HG03039 (cell line): Measurements from ENCODE around the gene ABLIM1.
A peak's percentile ranks its signal among the peaks of the same experiment; 100 is the strongest.

Source experiments
- ATAC-seq: cut with Tn5 transposase; IDR thresholded peaks from one replicate; pipeline ENCODE4 v1.9.1; 2021; ENCODE audit warnings: mild to moderate bottlenecking, moderate library complexity; ENCODE audit not compliant: unreplicated experiment

The ABLIM1 gene

DNA sequence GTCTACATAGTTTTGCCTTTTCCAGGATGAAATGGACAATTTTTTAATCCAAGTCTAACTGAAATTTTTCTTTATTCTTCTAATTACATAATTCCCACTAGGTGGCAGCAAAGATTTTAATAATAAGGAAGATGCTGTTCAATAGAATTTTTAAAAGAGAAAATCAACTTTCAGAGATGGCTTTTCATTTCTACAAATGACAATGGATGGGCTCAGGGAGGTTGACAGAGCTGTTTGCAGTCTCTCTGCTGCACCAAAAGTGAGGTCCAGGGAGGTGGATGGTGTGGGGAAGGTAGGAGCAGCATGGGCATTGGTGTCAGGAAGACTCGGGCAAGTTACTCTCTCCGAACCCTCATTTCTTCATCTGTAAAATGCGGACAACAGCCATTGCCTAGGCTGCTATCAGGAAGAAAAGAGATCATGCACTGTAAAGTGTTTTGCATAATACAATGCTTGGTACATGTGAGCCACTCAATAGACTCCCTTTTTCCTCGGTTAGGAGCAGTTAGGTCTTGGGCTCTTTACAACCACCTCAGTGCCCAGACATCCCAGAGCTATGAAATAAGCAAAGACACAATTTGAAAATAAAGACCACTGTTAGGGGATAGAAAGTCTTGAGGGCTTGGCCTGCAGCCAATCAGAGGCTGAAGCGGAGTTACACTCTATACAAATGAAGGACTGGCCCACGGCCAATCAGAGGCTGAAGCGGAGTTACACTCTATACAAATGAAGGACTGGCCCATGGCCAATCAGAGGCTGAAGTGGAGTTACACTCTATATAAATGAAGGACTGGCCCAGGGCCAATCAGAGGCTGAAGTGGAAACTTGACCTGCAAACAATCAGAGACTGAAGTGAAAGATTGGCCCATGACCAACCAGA, 107.1 kb downstream of the ABLIM1 start:
- no peak for ATAC-seq

DNA sequence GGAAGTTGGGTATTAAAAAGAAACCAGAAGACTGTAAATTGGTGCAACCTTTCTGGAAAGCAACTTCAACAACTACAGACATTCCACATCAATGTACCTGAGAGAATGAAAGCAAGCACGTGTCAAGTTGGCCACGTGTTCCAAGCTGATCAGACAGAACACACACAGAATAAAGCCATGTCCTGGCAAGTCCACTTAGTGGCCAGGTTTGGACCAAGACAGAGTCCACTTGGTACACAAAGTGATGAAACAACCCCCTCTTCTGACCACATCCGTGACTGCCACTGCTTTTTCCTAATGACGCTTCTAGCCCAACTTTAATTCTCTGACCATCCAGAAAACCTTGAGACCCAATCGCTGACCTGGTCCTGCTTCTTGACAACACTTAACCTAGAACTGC, 109.4 kb downstream of the ABLIM1 start:
- ATAC-seq, result no peak

DNA sequence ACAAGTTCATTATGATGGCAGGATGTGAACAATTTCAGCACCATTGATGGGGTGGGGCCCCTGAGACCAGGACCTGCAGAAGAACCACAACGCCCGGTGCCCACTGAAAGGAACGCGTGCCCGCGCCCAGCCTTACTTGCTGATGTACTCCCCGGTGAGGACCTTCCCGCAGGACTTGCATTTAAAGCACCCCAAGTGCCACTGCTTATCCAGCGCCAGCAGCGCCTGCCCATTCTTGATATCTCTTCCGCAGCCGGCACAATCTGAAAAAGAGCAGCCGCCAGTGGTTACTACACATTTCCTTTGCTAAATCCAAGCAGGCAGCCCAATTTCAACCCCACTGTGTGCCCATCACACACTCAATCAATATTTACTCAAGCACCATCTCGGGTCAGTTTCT, 110.6 kb downstream of the ABLIM1 start:
- no peak for ATAC-seq

DNA sequence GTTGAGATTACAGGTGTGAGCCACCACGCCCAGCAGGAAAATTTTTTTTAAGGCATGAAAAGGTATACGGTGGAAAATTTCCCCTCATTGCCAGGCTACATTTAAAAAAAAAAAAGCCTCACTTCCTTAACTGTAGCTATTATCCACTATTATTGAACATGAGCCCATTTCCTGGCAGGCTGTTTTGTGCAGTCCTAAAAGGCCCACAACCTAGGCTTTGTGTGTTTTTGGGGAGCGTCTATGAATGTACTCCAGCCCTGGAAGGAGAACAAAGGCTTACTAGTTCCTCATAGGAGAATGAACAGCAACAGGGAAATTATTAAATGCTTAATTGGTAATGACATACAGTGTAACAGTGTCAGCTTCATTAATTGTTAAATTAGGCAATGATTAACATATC, 111.0 kb downstream of the ABLIM1 start:
- ATAC-seq, result no peak

DNA sequence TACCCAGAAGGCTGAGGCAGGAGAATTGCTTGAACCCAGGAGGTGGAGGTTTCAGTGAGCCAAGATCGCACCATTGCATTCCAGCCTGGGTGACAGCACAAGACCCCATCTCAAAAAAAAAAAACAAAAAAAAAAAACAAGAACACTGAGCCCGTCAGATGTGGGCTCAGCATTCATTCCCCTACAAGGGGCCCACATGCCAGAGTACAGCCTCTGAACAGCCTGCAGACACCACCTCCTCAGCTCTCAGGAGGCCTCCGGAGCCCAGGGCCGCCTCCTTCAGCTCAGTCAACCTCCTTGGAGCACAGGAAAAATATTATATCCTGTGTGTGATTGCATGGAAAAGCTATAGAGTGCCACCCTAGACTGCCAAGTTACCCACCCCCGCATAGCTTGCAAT, 112.3 kb downstream of the ABLIM1 start:
- no peak for ATAC-seq

DNA sequence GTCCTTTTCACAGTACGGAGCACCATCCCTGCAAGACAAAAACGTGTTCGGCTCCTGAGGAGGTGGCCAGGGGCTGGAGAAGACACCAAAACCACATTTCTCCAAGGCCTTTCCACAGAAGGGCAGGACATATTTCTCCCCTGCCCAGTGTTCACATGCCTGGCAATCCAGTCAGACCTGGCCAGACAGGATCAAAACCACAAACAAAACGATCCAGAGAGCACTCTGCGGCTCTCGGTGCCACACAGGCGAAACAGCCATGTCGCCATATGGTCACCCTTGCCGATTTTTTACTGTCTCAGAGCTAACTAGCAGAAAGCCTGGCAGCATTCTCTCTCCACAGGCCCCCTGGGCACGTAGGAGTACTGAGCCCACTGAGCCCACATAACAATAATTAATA, 113.0 kb downstream of the ABLIM1 start:
- no peak for ATAC-seq

DNA sequence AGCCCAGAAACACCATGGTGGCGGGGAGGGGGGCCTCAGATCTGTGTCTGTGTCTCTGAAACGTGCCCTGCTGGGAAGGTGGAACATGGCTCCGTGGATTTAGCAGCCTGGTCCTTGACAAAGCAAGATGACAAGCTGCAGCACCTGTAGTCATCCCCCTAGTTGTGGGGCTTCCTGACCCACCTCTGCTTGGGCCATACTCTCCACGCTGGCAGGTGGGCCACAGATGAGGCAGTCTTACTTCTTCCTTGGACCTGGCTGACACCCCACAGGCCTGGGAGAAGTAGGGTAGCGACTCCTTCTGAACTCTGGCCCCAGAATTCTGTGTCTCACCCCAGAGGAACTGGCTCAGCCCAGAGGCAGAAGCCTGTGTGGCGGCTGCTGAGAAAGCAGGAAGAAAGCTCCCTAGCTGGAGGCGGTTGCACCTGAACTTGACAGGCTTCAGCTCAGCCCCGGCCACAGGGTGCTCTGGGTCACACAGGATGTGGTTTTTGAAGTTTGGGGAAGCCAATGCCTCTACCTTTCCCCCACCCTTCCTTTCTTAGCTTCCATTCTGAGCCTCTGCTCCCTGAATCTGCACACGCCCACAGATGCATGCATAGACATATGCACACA, 113.9 kb downstream of the ABLIM1 start:
- ATAC-seq, result peak; percentile 89

DNA sequence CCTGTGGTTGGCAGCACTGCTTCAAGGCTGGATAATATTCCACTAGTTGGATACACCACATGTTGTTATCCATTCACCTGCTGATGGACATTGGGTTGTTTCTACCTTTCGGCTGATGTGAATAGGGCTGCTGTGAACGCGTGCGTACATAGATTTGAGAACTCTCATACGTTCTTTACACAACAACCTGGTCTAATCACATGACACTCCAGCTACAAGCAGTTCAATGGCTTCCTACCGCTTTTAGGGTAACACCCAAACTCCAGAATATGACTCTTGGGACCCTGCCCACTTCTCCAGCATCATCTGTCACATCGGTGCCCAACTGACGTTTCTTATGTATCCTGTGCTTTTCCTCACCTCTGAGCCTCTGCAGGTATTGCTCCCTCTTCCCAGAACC, 114.6 kb downstream of the ABLIM1 start:
- ATAC-seq, result no peak

DNA sequence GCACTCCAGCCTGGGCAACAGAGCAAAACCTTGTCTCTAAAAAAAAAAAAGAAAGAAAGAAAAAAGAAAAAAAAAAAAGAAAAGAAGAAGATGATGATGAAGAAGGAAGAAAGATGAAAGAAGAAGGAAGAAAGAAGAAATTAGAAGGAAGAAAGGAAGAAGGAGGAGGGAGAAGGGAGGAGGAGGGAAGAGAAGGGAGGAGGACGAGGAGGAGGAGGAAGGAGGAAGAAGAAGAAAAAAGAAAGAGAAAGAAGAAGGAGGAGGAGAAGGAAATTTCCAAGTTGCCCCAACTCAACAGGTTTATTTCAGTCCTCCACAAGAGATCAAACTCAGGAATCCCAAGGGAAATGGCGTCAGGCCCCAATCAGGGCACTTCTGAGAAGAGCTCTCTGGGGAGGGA, 115.7 kb downstream of the ABLIM1 start:
- ATAC-seq, result no peak

DNA sequence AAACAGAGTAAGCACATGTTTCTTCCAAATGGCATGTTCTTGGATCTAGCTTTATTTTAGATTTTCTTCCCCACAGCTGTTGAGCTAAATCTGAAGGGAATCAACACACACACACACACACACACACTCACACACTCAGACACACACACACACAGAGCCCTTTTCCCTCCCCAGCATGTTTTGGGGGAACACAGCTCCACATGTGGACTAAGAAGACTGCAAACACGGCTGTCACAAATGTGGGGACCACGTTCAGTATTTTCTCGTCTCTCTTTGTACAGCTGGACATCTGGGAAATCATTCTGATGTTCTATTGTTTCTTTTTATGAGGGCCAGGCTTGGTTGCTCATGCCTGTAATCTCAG, 116.3 kb downstream of the ABLIM1 start:
- ATAC-seq, result no peak

DNA sequence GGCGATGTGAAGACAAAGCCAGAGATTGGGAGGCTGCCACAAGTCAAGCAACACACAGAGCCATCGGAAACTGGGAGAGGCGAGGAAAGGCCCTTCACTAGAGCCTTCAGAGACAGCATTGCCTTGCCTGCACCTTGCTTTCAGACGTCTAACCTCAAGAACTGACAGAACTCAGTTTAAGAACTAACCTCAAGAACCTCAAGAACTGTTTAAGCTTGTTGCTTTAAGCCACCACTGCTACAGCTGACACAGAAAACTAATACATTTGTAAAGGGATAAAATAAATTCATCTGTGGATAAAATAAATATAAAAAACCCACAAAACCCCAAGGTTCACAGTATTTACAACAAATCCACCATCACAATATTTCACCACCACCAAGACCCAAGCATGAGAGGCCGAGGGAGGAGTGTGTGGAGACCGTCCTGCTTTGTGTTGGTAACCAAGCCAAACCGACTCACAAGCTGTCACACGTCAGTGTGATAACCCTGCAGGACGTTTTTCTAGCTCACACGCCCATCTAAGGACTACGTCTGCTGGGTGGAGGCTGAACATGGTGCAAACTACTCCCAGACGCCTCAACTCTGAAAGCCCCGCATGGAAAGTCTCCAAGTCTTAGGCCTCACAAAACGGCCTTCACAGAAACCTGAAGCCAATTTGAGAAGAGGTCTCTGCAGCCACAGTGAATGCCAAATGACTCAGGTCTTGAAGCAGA, 116.8 kb downstream of the ABLIM1 start:
- ATAC-seq, result no peak

DNA sequence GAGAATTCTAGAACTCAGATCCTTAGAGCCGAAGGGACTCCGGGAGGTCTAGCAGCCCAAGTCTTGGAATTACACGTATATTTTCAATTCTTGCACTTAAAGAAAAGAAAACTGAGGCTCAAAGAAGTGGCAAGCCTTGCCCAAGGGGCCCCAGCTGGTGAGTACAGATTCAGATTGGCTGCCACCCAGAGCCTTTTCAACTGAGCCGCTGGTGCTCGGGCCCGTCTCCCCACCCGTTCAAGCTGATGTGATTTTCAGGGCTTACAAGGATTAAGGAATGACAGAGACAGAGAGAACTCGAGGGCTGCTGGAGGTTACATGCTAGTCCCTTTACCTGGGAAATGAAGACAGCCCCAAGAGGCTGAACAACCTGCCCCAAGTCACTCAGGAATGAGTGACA, 117.8 kb downstream of the ABLIM1 start:
- no peak for ATAC-seq

DNA sequence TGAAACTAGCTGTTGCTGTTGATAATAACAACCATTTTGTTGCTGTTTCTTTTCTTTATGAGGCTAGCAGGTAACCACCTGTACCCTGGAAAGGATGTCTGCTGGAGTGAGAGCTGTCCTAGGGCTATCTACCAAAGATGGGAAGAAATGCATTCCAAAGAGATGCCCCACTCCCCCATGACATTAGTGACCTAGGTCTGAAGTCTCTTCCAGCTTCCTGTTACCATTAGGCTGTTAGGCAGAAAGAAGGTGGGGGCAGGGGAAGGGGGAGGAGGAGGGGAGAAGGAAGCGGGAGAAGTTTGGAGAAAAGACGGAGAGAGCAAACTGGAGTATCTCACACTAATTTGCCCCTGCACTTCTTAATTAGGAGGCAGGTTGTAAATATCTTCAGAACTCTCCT, 118.5 kb downstream of the ABLIM1 start:
- ATAC-seq, result no peak

DNA sequence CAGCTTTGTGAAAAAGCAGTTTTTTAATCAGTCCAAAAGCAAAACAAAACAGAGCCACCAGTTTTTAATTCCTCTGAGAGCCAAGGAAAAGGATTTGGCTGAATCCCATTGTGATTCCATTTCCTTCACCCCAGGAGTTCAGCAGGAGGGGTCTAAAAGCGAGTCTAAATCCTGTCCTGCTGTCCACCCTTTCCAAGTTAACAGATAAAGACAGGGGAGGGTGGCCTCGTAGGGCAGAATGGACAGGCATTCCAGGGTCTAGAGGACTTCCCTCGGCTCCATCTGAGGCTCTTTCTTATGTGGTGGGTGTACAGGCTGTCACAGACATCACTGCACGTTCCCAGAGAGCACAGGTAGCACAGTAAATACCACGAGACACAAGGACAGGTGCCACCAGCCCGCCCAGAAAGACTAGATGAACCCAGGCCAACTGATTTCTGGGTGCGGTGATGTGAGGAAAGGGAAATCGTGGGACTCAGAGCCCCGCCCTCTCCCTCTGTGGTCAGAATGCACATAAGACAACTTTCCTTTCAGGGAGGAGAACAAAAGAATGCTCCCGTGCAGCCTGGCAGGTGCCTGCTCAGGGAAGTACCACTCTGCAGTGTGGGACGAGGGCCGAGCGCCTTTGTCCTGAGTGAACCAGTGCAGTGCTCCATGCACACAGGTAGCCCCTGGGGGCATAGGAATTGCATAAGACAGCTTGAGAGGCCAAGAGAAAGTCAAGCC, 119.7 kb downstream of the ABLIM1 start:
- no peak for ATAC-seq

DNA sequence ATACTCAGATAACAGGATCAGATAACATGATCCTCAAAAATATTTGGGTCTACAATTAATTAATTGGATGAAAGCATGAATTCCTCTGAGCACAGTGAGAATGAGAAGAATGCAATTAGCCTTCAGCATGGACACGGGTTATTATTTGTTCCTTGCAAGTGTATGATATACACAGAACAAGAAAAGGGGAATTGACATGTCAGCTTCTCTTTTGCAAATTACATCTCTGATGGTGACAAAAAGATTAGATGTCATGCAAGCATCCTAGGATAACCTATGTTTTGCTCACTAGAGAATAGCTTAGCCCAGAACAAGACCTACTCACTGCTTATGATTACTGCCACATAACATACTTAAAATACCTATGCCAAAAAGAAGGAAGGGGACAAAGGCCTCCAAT, 120.3 kb downstream of the ABLIM1 start:
- ATAC-seq, result no peak

DNA sequence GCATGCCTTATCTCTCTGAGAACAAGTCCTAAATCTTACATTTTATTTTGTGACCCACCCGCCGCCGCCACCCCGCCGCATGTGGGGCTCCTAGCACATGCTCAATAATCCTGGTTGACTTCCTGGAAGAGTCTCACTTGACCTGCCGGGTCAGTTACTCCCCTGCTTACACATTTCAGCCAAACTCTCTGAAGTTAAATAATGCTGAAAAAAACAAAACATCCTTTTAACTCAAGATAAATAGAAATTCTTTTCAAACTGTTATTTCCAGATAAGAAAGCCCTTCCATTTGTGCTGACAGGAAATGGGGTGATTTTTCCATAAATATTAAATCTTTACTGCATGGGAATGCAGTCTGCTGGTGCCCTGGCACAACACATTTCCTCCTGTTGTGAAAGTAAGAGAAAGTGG, 123.5 kb downstream of the ABLIM1 start:
- ATAC-seq, result no peak

DNA sequence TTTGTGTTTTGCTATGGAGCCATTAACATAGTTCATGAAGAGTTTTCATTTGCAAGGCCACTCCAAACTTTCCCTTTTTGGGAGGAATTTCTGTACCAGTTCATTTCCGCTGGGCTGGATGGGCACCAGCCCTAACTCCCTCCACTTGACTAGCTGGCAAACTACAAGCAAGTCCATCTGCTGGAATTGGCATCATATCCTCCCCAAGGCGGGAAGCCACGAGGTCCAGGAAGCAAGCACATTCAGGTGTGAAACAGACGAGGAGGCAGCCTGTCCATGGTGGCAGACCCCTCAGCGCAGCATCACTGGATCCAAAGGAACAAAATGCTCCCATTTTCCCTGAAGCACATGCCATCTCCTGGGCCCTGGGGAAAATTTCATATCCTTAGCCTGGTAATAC, 125.8 kb downstream of the ABLIM1 start:
- ATAC-seq, result no peak

DNA sequence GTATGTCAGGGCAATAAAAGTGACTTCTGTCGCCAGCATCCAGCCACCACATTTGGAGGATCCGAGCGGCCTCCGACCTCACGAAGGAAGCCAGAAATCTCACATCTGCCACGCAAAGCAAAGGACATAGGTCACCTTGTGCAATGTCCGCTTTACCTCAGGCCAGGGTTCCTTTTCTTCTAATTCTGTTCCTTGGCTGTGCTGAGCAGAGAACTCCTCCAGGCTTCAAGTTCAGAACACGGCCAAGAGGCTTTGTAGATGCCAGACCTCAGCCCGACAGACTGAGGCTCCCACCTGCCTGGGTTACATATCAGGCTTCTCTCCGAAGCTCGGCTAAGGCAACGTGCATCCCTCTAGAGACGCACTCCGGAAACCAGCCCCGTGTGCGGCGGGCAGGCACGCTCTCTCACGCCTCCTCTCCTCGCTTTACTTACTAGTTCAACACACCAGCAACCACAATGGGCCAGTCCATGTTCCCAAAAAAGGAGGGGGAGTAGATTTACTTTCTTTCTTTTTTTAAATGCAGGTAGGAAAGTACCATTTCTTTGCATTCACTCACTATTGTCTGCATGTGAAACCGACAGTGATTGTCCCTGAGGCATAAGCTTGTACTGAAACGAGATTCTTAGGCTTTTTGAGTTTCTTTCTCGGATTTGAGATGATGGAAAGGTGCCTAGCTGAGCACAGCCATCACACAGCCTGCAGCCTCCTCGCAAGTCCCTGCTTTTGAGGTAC, 131.4 kb downstream of the ABLIM1 start:
- peak; percentile 96 for ATAC-seq

DNA sequence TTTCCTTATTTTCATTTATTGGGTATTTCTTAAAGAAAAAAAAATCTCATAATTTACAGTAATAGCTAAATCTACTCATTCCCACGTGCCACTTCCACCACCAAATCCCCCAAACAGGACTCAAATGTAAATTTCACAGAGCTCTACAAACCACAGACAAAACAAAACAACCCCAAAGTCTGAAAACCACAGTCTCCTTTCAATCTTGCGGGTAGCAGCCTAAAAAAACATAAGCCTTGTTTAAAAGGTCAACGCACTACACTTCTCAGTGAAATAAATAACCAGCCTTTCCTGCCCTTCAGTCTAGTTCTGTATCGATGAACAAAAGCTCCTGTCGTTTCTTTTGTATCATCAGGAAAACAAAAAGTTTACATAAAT, 132.0 kb downstream of the ABLIM1 start:
- ATAC-seq, result peak; percentile 43

DNA sequence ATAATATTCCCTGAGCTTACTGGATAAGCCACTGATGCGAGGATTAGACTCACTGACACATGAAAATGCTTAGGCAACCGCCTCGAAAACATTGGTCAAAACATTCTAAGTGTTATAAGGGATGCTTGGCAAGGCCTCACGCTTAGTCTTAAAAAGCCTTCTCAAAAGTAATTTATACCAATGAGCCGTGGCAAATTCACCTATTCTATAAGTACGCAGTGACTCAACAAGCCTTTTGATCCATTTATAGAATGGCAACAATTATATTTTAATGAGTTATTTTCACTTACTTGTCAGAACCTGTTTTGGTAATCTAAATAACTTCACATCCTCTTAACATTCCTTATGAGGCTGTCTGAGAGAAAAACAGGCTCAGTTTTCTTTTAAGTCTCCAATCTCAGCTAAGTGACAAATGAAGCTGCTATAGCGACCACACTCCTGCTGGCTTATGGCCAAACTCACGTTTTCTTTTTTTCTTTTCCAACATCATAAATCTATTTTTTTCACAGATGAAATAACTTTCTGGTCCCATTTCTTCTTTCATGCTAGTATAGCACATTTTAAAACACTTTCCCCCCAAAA, 132.6 kb downstream of the ABLIM1 start:
- no peak for ATAC-seq
